ENCODE results near the gene FTO. TPM values are rescaled to one million over a fixed set of nuclear protein-coding genes. Genes with fewer than 3 reads are reported as not detected.
A peak's percentile ranks its signal among the peaks of the same experiment; 100 is the strongest.

Gene FTO
- total RNA-seq, 1 donor from 2014 or later, result 110 TPM

- no peak overlapping the region for H3K27ac Mint-ChIP-seq
Measured at GRCh38 chr16:53998966-53999522, 295.1 kb downstream of the FTO start.

GRCh38 chr16:53999841-54000240, 295.9 kb downstream of the FTO start:
- Histone ChIP-seq H3K79me2 (ENCODE audit: low read depth) (no peaks in the 10 kb centered on the region), H3F3A (ENCODE audit: low read depth) (peaks cover 7% of the 10 kb centered on the region), H3K4me2 (peak overlapping the region; percentile 20), H3K4me1 (peaks cover 8% of the 10 kb centered on the region), H3K27ac (no peak overlapping the region), H4K20me1 (ENCODE audit: low read depth) (no peaks in the 10 kb centered on the region), H3K9me3 (ENCODE audit: low read depth) (no peaks in the 10 kb centered on the region), H3K9ac (no peak overlapping the region), H2AFZ (replicated peaks) (no peak overlapping the region), H3K36me3 (no peaks in the 10 kb centered on the region), H3K27me3 (no peaks in the 10 kb centered on the region), H3K4me3 (no peak overlapping the region)
- H3K27me3 Mint-ChIP-seq (ENCODE audit: insufficient read depth, low read depth), result peaks cover 2% of the 10 kb centered on the region
- no peaks in the 10 kb centered on the region for H3K9me3 Mint-ChIP-seq
- no peaks in the 10 kb centered on the region for H3K4me1 Mint-ChIP-seq
- no peak overlapping the region for H3K4me3 Mint-ChIP-seq
- no peak overlapping the region for H3K27ac Mint-ChIP-seq
- TF ChIP-seq EZH2 (IDR thresholded peaks at IDR 0.05) (no peak), CTCF (IDR thresholded peaks at IDR 0.05) (no peak), EZH2phosphoT487 (IDR thresholded peaks at IDR 0.05) (no peak)
- no peak for DNase-seq (ENCODE audit: low spot score)
- H3K36me3 Mint-ChIP-seq, result no peaks in the 10 kb centered on the region

More at GRCh38 chr16:53998966-53999522, 295.1 kb downstream of the FTO start:
- peaks cover 7% of the 10 kb centered on the region for H3F3A ChIP-seq (ENCODE audit: low read depth)
- Mint-ChIP-seq H3K4me3 (no peak overlapping the region), H3K9me3 (no peaks in the 10 kb centered on the region), H3K36me3 (no peaks in the 10 kb centered on the region), H3K27me3 (ENCODE audit: insufficient read depth, low read depth) (peaks cover 2% of the 10 kb centered on the region), H3K4me1 (peaks cover 1% of the 10 kb centered on the region)
- H4K20me1 ChIP-seq (ENCODE audit: low read depth), result no peaks in the 10 kb centered on the region
- no peaks in the 10 kb centered on the region for H3K36me3 ChIP-seq
- no peaks in the 10 kb centered on the region for H3K27me3 ChIP-seq
- H3K4me1 ChIP-seq, result peaks cover 8% of the 10 kb centered on the region
- peak; percentile 32 for DNase-seq (ENCODE audit: low spot score)
- H3K27ac ChIP-seq, result peak overlapping the region; percentile 39
- TF ChIP-seq EZH2phosphoT487 (IDR thresholded peaks at IDR 0.05), result no peak
- TF ChIP-seq CTCF (IDR thresholded peaks at IDR 0.05), result no peak
- no peak for TF ChIP-seq EZH2 (IDR thresholded peaks at IDR 0.05)
- H3K9ac ChIP-seq, result no peak overlapping the region
- peak overlapping the region; percentile 20 for H3K4me2 ChIP-seq
- no peak overlapping the region for H3K4me3 ChIP-seq
- no peak overlapping the region for H2AFZ ChIP-seq (replicated peaks)
- H3K79me2 ChIP-seq (ENCODE audit: low read depth), result no peaks in the 10 kb centered on the region
- H3K9me3 ChIP-seq (ENCODE audit: low read depth), result no peaks in the 10 kb centered on the region

- Histone ChIP-seq H3K27ac (no peak overlapping the region), H3K36me3 (no peaks in the 10 kb centered on the region), H3F3A (ENCODE audit: low read depth) (peaks cover 7% of the 10 kb centered on the region), H3K9ac (no peak overlapping the region), H3K79me2 (ENCODE audit: low read depth) (no peaks in the 10 kb centered on the region), H3K4me3 (no peak overlapping the region), H3K9me3 (ENCODE audit: low read depth) (no peaks in the 10 kb centered on the region), H3K4me1 (peaks cover 8% of the 10 kb centered on the region), H3K4me2 (no peak overlapping the region), H4K20me1 (ENCODE audit: low read depth) (no peaks in the 10 kb centered on the region), H3K27me3 (no peaks in the 10 kb centered on the region), H2AFZ (replicated peaks) (no peak overlapping the region)
- no peaks in the 10 kb centered on the region for H3K4me1 Mint-ChIP-seq
- peaks cover 2% of the 10 kb centered on the region for H3K27me3 Mint-ChIP-seq (ENCODE audit: insufficient read depth, low read depth)
- no peaks in the 10 kb centered on the region for H3K9me3 Mint-ChIP-seq
- DNase-seq (ENCODE audit: low spot score), result no peak
- no peak overlapping the region for H3K27ac Mint-ChIP-seq
- no peaks in the 10 kb centered on the region for H3K36me3 Mint-ChIP-seq
- TF ChIP-seq EZH2phosphoT487 (IDR thresholded peaks at IDR 0.05), result no peak
- H3K4me3 Mint-ChIP-seq, result no peak overlapping the region
Measured at GRCh38 chr16:54000361-54000760, 296.4 kb downstream of the FTO start.

GRCh38 chr16:54006693-54007092, 302.7 kb downstream of the FTO start:
- H3K36me3 ChIP-seq, result no peaks in the 10 kb centered on the region
- no peaks in the 10 kb centered on the region for H3F3A ChIP-seq (ENCODE audit: low read depth)
- no peak for TF ChIP-seq CTCF (IDR thresholded peaks at IDR 0.05)
- no peak for TF ChIP-seq EZH2phosphoT487 (IDR thresholded peaks at IDR 0.05)
- no peak for TF ChIP-seq EZH2 (IDR thresholded peaks at IDR 0.05)
- H3K4me2 ChIP-seq, result no peak overlapping the region
- no peak overlapping the region for H3K9ac ChIP-seq
- no peak overlapping the region for H2AFZ ChIP-seq (replicated peaks)
- no peak overlapping the region for H3K4me3 ChIP-seq
- no peak for DNase-seq (ENCODE audit: low spot score)
- Mint-ChIP-seq H3K36me3 (peaks cover 3% of the 10 kb centered on the region), H3K27ac (no peak overlapping the region), H3K4me3 (no peak overlapping the region), H3K27me3 (ENCODE audit: insufficient read depth, low read depth) (peaks cover under 1% of the 10 kb centered on the region), H3K4me1 (no peaks in the 10 kb centered on the region), H3K9me3 (peaks cover 1% of the 10 kb centered on the region)
- H3K27me3 ChIP-seq, result no peaks in the 10 kb centered on the region
- no peak overlapping the region for H3K27ac ChIP-seq
- H3K79me2 ChIP-seq (ENCODE audit: low read depth), result no peaks in the 10 kb centered on the region
- no peaks in the 10 kb centered on the region for H3K9me3 ChIP-seq (ENCODE audit: low read depth)
- H3K4me1 ChIP-seq, result no peaks in the 10 kb centered on the region
- no peaks in the 10 kb centered on the region for H4K20me1 ChIP-seq (ENCODE audit: low read depth)
